Neural crest cell (in vitro differentiated cells): ENCODE measurements around the gene PABPN1. TPM values are rescaled to one million over a fixed set of nuclear protein-coding genes. Genes with fewer than 3 reads are reported as not detected.

ENCODE experiments used
- DNase-seq: peaks from one replicate; pipeline ENCODE4 v3.0.0; 2021; ENCODE audit warnings: low read depth, mixed read lengths, low spot score
- H3K27ac Mint-ChIP-seq: one replicate; pipeline ENCODE4 v1.8.0; 2021; ENCODE audit warnings: mild to moderate bottlenecking, mixed read lengths; ENCODE audit not compliant: unreplicated experiment
- H3K27me3 Mint-ChIP-seq: 2 replicates; pipeline ENCODE4 v1.8.0; 2021; ENCODE audit warnings: low read depth, mild to moderate bottlenecking, mixed read lengths
- H3K36me3 Mint-ChIP-seq: 2 replicates; pipeline ENCODE4 v1.8.0; 2021; ENCODE audit warnings: low read depth, mild to moderate bottlenecking, mixed read lengths
- H3K4me1 Mint-ChIP-seq: 2 replicates; pipeline ENCODE4 v1.8.0; 2021; ENCODE audit warnings: mixed read lengths
- H3K4me3 Mint-ChIP-seq: one replicate; pipeline ENCODE4 v1.8.0; 2021; ENCODE audit warnings: mild to moderate bottlenecking, mixed read lengths
- H3K9me3 Mint-ChIP-seq: 2 replicates; pipeline ENCODE4 v1.8.0; 2021; ENCODE audit warnings: mixed read lengths
- CTCF ChIP-seq: fragments of 200-600 bp; sonication (generic); conservative IDR thresholded peaks from 2 replicates; pipeline ENCODE4 v1.5.0; 2021; ENCODE audit warnings: antibody characterized with exemption, mild to moderate bottlenecking
- total RNA-seq: library from RNA; stranded (reverse); gene quantifications from 2 replicates; pipeline ENCODE4 v1.2.1, GENCODE V29; 2021

The PABPN1 gene
- total RNA-seq, 1 donor from 2014 or later = 379 TPM

GRCh38 chr14:23284654-23285529, 36.4 kb upstream of the PABPN1 start:
- Mint-ChIP-seq H3K4me1 (peaks cover 48% of the 10 kb centered on the region), H3K27ac (peak overlapping the region; percentile 44), H3K27me3 (peaks cover 3% of the 10 kb centered on the region)

GRCh38 chr14:23285530-23286019, 35.7 kb upstream of the PABPN1 start:
- Mint-ChIP-seq H3K4me3 (peak overlapping the region; percentile 95), H3K27ac (peak overlapping the region; percentile 44), H3K36me3 (no peaks in the 10 kb centered on the region), H3K4me1 (peaks cover 42% of the 10 kb centered on the region), H3K27me3 (peaks cover 6% of the 10 kb centered on the region), H3K9me3 (no peaks in the 10 kb centered on the region)
- DNase-seq = no peak
- no peak for TF ChIP-seq CTCF

More at GRCh38 chr14:23284654-23285529, 36.4 kb upstream of the PABPN1 start:
- Mint-ChIP-seq H3K9me3 (no peaks in the 10 kb centered on the region), H3K36me3 (no peaks in the 10 kb centered on the region), H3K4me3 (peak overlapping the region; percentile 95)
- DNase-seq = no peak
- TF ChIP-seq CTCF = no peak

- DNase-seq = peak; percentile 95
- Mint-ChIP-seq H3K9me3 (no peaks in the 10 kb centered on the region), H3K27me3 (peaks cover 7% of the 10 kb centered on the region), H3K4me3 (peak within 1 kb of the TSS; percentile 95), H3K36me3 (no peaks in the 10 kb centered on the region), H3K4me1 (peaks cover 37% of the 10 kb centered on the region), H3K27ac (peak within 1 kb of the TSS; percentile 99)
- TF ChIP-seq CTCF = no peak
Observed at GRCh38 chr14:23286020-23286901, 35.0 kb upstream of the PABPN1 start, which contains the start of gene HOMEZ. HOMEZ (minus strand) TSS chr14:23286132; CDS start chr14:23285952, 180 bp downstream.

- H3K27me3 Mint-ChIP-seq = peaks cover 11% of the 10 kb centered on the region
- H3K9me3 Mint-ChIP-seq = no peaks in the 10 kb centered on the region
- DNase-seq = no peak
- no peaks in the 10 kb centered on the region for H3K36me3 Mint-ChIP-seq
- peak overlapping the region; percentile 99 for H3K27ac Mint-ChIP-seq
- TF ChIP-seq CTCF = no peak
- peak overlapping the region; percentile 95 for H3K4me3 Mint-ChIP-seq
- peaks cover 36% of the 10 kb centered on the region for H3K4me1 Mint-ChIP-seq
Observed at GRCh38 chr14:23286902-23287479, 34.3 kb upstream of the PABPN1 start.
